GM23338 (cell line): ENCODE results near the gene KIAA1755. TPM values are rescaled to one million over a fixed set of nuclear protein-coding genes. Genes with fewer than 3 reads are reported as not detected.

Source experiments
- ATAC-seq: fragments of 200-7000 bp; cut with Tn5 transposase; 3 replicates; pipeline ENCODE4 v1.9.1; 2020
- DNase-seq: peaks from one replicate; pipeline ENCODE4 v3.0.0-alpha.2; 2015; ENCODE audit warnings: low spot score
- H2AFZ ChIP-seq: fragments of 200-600 bp; sonication (generic); 2 replicates; pipeline ENCODE4 v1.8.0; 2016; ENCODE audit warnings: antibody characterized with exemption, mild to moderate bottlenecking, moderate library complexity
- H3F3A ChIP-seq: fragments of 200-600 bp; sonication (generic); replicated peaks from 2 replicates; pipeline ENCODE4 v1.8.0; 2017; ENCODE audit warnings: antibody characterized with exemption, mixed run types, low read depth
- H3K27ac ChIP-seq: fragments of 200-600 bp; sonication (generic); 2 replicates; pipeline ENCODE4 v1.6.1; 2016; ENCODE audit warnings: low read depth
- H3K27me3 ChIP-seq: fragments of 200-600 bp; sonication (generic); 2 replicates; pipeline ENCODE4 v1.8.0; 2016; ENCODE audit warnings: mild to moderate bottlenecking, mixed run types, moderate library complexity; ENCODE audit not compliant: insufficient read depth
- H3K36me3 ChIP-seq: fragments of 200-600 bp; sonication (generic); 2 replicates; pipeline ENCODE4 v1.8.0; 2016; ENCODE audit warnings: mild to moderate bottlenecking; ENCODE audit not compliant: insufficient read depth
- H3K4me1 ChIP-seq: fragments of 200-600 bp; sonication (generic); 2 replicates; pipeline ENCODE4 v1.8.0; 2016; ENCODE audit warnings: mild to moderate bottlenecking, moderate library complexity; ENCODE audit not compliant: insufficient read depth
- H3K4me2 ChIP-seq: fragments of 200-600 bp; sonication (generic); 2 replicates; pipeline ENCODE4 v1.7.1; 2017; ENCODE audit warnings: mixed run types
- H3K4me3 ChIP-seq: fragments of 200-600 bp; sonication (generic); 2 replicates; pipeline ENCODE4 v1.6.1; 2016; ENCODE audit warnings: mixed run types
- H3K79me2 ChIP-seq: fragments of 200-600 bp; sonication (generic); replicated peaks from 2 replicates; pipeline ENCODE4 v1.8.0; 2017; ENCODE audit warnings: mild to moderate bottlenecking; ENCODE audit not compliant: insufficient read depth
- H3K9me2 ChIP-seq: fragments of 200-600 bp; sonication (generic); 2 replicates; pipeline ENCODE4 v1.8.0; 2017; ENCODE audit not compliant: insufficient read depth
- H4K20me1 ChIP-seq: fragments of 200-600 bp; sonication (generic); replicated peaks from 2 replicates; pipeline ENCODE4 v1.8.0; 2017; ENCODE audit warnings: mild to moderate bottlenecking; ENCODE audit not compliant: insufficient read depth
- H3K27ac Mint-ChIP-seq: 2 replicates; pipeline ENCODE4 v1.8.0; 2020; ENCODE audit warnings: inconsistent platforms, mild to moderate bottlenecking, moderate library complexity, mixed read lengths
- H3K27me3 Mint-ChIP-seq: 3 replicates; pipeline ENCODE4 v1.8.0; 2022; ENCODE audit warnings: low read depth, mild to moderate bottlenecking, moderate library complexity, mixed read lengths, inconsistent platforms; ENCODE audit not compliant: insufficient read depth, poor library complexity
- H3K36me3 Mint-ChIP-seq: 3 replicates; pipeline ENCODE4 v1.8.0; 2021; ENCODE audit warnings: low read depth, mild to moderate bottlenecking, inconsistent platforms, moderate library complexity, mixed read lengths
- H3K4me1 Mint-ChIP-seq: 3 replicates; pipeline ENCODE4 v1.8.0; 2020; ENCODE audit warnings: mild to moderate bottlenecking, inconsistent platforms, mixed read lengths
- H3K4me3 Mint-ChIP-seq: 3 replicates; pipeline ENCODE4 v1.8.0; 2021; ENCODE audit warnings: moderate library complexity, mild to moderate bottlenecking, inconsistent platforms, mixed read lengths
- H3K9me3 Mint-ChIP-seq: 3 replicates; pipeline ENCODE4 v1.8.0; 2020; ENCODE audit warnings: moderate library complexity, mild to moderate bottlenecking, inconsistent platforms, mixed read lengths
- CREB1 ChIP-seq: fragments of 250-450 bp; sonication (Bioruptor Pico); IDR thresholded peaks from 2 replicates; pipeline ENCODE4 v1.5.0; 2020; ENCODE audit warnings: low read depth, mild to moderate bottlenecking, moderate library complexity
- EZH2 ChIP-seq: fragments of 200-600 bp; sonication (generic); IDR thresholded peaks from one replicate; pipeline ENCODE4 v1.8.0; 2017; ENCODE audit warnings: antibody characterized with exemption, mild to moderate bottlenecking, low read depth; ENCODE audit not compliant: unreplicated experiment
- EZH2phosphoT487 ChIP-seq: fragments of 200-600 bp; sonication (generic); IDR thresholded peaks from one replicate; pipeline ENCODE4 v1.8.1; 2018; ENCODE audit warnings: antibody characterized with exemption; ENCODE audit not compliant: unreplicated experiment
- JUNB ChIP-seq: IDR thresholded peaks from one replicate; pipeline ENCODE4 v1.6.1; 2016; ENCODE audit warnings: antibody characterized with exemption; ENCODE audit not compliant: unreplicated experiment
- NANOG ChIP-seq: IDR thresholded peaks from 2 replicates; pipeline ENCODE4 v1.6.1; 2016; ENCODE audit warnings: antibody characterized with exemption, borderline replicate concordance
- POLR2AphosphoS5 ChIP-seq: IDR thresholded peaks from 2 replicates; pipeline ENCODE4 v1.6.1; 2016; ENCODE audit warnings: antibody characterized with exemption, low read depth
- REST ChIP-seq: IDR thresholded peaks from one replicate; pipeline ENCODE4 v1.6.1; 2018; ENCODE audit warnings: antibody characterized with exemption; ENCODE audit not compliant: unreplicated experiment
- STAT1 ChIP-seq: IDR thresholded peaks from one replicate; pipeline ENCODE4 v1.6.1; 2016; ENCODE audit warnings: antibody characterized with exemption; ENCODE audit not compliant: unreplicated experiment
- ZNF114 ChIP-seq: fragments of 250-450 bp; sonication (Bioruptor Pico); IDR thresholded peaks from 2 replicates; pipeline ENCODE4 v1.5.0; 2020; ENCODE audit warnings: mild to moderate bottlenecking, moderate library complexity
- ZNF331 ChIP-seq: fragments of 250-450 bp; sonication (Bioruptor Pico); IDR thresholded peaks from 2 replicates; pipeline ENCODE4 v1.5.0; 2020; ENCODE audit warnings: low read depth, mild to moderate bottlenecking, moderate library complexity
- polyA plus RNA-seq: library from polyadenylated mRNA; unstranded; fragments of >200 nt; fragmentation: Nextera tagmentation; extraction: Ambion mirVana; gene quantifications from 2 replicates; pipeline ENCODE4 v1.2.1, GENCODE V29; 2016
- total RNA-seq: library from RNA; depleted of rRNA; stranded (reverse); fragments of >200 nt; shearing (Covaris generic); gene quantifications from 2 replicates; pipeline ENCODE4 v1.2.3, GENCODE V29; 2014
- TF ChIP-seq, protein P1 (sequence below): fragments of 250-450 bp; sonication (Bioruptor Pico); IDR thresholded peaks from 2 replicates; pipeline ENCODE4 v1.5.0; 2020; ENCODE audit warnings: mild to moderate bottlenecking, moderate library complexity
- TF ChIP-seq, protein P2 (sequence below), 2 experiments: fragments of 200-600 bp in 1 of 2; sonication (generic) in 1 of 2; conservative IDR thresholded peaks; 2 replicates each; pipeline versions ENCODE4 v1.5.1 to v1.6.1; 2016 to 2017; ENCODE audit warnings: antibody characterized with exemption in 2 of 2, low read depth in 2 of 2, mild to moderate bottlenecking in 2 of 2, moderate library complexity in 1 of 2
- TF ChIP-seq, protein P3 (sequence below): IDR thresholded peaks from 2 replicates; pipeline ENCODE4 v1.6.1; 2016; ENCODE audit warnings: antibody characterized with exemption

Gene KIAA1755
- total and polyA plus RNA-seq, 2 experiments from 2014 or later, result 0.28 TPM; not detected in 1

DNA sequence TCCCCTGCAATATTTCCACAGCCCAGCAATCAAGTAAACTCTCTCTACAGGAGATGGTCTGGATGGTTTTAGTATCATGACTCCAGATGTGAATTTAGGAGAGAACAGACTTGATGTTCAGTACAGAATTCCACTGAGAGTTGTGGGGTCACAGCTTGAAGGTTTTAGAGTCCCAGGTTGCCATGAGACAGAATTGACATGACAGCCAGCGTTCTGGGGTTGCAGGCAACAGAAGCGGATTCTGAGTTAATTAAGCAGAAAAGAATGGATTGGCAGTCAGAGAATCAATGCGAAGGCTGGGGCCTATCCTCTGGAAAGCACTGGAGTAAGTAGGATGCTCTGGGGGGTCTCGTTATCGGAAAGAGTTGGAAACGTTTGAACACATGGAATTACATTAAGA is 2.4 kb upstream of the KIAA1755 start:
- Histone ChIP-seq H4K20me1 (no peaks in the 10 kb centered on the region), H3K4me1 (peaks cover 5% of the 10 kb centered on the region; the same call in 1 of the 2 replicates), H3K4me3 (no peak overlapping the region), H3K36me3 (no peaks in the 10 kb centered on the region), H3K79me2 (no peaks in the 10 kb centered on the region), H3K27ac (no peak overlapping the region), H2AFZ (no peak overlapping the region), H3K27me3 (peaks cover 23% of the 10 kb centered on the region), H3K4me2 (no peak overlapping the region), H3F3A (no peaks in the 10 kb centered on the region), H3K9me2 (no peaks in the 10 kb centered on the region)
- Mint-ChIP-seq H3K36me3 (no peaks in the 10 kb centered on the region), H3K4me3 (no peak overlapping the region), H3K4me1 (peaks cover 8% of the 10 kb centered on the region), H3K9me3 (no peaks in the 10 kb centered on the region), H3K27ac (no peak overlapping the region), H3K27me3 (peaks cover 17% of the 10 kb centered on the region)
- TF ChIP-seq, protein P1, sequence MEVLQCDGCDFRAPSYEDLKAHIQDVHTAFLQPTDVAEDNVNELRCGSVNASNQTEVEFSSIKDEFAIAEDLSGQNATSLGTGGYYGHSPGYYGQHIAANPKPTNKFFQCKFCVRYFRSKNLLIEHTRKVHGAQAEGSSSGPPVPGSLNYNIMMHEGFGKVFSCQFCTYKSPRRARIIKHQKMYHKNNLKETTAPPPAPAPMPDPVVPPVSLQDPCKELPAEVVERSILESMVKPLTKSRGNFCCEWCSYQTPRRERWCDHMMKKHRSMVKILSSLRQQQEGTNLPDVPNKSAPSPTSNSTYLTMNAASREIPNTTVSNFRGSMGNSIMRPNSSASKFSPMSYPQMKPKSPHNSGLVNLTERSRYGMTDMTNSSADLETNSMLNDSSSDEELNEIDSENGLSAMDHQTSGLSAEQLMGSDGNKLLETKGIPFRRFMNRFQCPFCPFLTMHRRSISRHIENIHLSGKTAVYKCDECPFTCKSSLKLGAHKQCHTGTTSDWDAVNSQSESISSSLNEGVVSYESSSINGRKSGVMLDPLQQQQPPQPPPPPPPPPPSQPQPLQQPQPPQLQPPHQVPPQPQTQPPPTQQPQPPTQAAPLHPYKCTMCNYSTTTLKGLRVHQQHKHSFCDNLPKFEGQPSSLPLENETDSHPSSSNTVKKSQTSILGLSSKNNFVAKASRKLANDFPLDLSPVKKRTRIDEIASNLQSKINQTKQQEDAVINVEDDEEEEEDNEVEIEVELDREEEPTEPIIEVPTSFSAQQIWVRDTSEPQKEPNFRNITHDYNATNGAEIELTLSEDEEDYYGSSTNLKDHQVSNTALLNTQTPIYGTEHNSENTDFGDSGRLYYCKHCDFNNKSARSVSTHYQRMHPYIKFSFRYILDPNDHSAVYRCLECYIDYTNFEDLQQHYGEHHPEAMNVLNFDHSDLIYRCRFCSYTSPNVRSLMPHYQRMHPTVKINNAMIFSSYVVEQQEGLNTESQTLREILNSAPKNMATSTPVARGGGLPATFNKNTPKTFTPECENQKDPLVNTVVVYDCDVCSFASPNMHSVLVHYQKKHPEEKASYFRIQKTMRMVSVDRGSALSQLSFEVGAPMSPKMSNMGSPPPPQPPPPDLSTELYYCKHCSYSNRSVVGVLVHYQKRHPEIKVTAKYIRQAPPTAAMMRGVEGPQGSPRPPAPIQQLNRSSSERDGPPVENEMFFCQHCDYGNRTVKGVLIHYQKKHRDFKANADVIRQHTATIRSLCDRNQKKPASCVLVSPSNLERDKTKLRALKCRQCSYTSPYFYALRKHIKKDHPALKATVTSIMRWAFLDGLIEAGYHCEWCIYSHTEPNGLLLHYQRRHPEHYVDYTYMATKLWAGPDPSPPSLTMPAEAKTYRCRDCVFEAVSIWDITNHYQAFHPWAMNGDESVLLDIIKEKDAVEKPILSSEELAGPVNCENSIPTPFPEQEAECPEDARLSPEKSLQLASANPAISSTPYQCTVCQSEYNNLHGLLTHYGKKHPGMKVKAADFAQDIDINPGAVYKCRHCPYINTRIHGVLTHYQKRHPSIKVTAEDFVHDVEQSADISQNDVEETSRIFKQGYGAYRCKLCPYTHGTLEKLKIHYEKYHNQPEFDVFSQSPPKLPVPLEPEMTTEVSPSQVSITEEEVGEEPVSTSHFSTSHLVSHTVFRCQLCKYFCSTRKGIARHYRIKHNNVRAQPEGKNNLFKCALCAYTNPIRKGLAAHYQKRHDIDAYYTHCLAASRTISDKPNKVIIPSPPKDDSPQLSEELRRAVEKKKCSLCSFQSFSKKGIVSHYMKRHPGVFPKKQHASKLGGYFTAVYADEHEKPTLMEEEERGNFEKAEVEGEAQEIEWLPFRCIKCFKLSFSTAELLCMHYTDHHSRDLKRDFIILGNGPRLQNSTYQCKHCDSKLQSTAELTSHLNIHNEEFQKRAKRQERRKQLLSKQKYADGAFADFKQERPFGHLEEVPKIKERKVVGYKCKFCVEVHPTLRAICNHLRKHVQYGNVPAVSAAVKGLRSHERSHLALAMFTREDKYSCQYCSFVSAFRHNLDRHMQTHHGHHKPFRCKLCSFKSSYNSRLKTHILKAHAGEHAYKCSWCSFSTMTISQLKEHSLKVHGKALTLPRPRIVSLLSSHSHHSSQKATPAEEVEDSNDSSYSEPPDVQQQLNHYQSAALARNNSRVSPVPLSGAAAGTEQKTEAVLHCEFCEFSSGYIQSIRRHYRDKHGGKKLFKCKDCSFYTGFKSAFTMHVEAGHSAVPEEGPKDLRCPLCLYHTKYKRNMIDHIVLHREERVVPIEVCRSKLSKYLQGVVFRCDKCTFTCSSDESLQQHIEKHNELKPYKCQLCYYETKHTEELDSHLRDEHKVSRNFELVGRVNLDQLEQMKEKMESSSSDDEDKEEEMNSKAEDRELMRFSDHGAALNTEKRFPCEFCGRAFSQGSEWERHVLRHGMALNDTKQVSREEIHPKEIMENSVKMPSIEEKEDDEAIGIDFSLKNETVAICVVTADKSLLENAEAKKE (CRISPR knock-in tag), result no peak
- TF ChIP-seq CREB1 (CRISPR knock-in tag), result no peak
- no peak for TF ChIP-seq ZNF114
- TF ChIP-seq POLR2AphosphoS5, result no peak
- no peak for TF ChIP-seq NANOG
- TF ChIP-seq STAT1, result no peak
- no peak for TF ChIP-seq ZNF331
- TF ChIP-seq EZH2phosphoT487, result no peak
- no peak for TF ChIP-seq EZH2
- no peak for TF ChIP-seq JUNB
- TF ChIP-seq, protein P2, sequence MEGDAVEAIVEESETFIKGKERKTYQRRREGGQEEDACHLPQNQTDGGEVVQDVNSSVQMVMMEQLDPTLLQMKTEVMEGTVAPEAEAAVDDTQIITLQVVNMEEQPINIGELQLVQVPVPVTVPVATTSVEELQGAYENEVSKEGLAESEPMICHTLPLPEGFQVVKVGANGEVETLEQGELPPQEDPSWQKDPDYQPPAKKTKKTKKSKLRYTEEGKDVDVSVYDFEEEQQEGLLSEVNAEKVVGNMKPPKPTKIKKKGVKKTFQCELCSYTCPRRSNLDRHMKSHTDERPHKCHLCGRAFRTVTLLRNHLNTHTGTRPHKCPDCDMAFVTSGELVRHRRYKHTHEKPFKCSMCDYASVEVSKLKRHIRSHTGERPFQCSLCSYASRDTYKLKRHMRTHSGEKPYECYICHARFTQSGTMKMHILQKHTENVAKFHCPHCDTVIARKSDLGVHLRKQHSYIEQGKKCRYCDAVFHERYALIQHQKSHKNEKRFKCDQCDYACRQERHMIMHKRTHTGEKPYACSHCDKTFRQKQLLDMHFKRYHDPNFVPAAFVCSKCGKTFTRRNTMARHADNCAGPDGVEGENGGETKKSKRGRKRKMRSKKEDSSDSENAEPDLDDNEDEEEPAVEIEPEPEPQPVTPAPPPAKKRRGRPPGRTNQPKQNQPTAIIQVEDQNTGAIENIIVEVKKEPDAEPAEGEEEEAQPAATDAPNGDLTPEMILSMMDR (conservative IDR thresholded peaks at IDR 0.05; ENCODE audit: low read depth in 2 of 2), result no peak
- TF ChIP-seq REST, result no peak
- TF ChIP-seq, protein P3, sequence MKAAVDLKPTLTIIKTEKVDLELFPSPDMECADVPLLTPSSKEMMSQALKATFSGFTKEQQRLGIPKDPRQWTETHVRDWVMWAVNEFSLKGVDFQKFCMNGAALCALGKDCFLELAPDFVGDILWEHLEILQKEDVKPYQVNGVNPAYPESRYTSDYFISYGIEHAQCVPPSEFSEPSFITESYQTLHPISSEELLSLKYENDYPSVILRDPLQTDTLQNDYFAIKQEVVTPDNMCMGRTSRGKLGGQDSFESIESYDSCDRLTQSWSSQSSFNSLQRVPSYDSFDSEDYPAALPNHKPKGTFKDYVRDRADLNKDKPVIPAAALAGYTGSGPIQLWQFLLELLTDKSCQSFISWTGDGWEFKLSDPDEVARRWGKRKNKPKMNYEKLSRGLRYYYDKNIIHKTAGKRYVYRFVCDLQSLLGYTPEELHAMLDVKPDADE, result no peak
- no peak for DNase-seq
- ATAC-seq, result no peak
